Activated CD4-positive, alpha-beta T cell treated with anti-CD3 and anti-CD28 coated beads for 36 hours (primary cell): Measurements from ENCODE around the gene RAB26. TPM values are rescaled to one million over a fixed set of nuclear protein-coding genes. Genes with fewer than 3 reads are reported as not detected.
"Not testable (repeated sequence)": the region's sequence is repeated elsewhere in the genome, so short reads cannot be mapped to it uniquely, and the experiment has no call there.

ENCODE experiments used
- ATAC-seq: fragments of 200-7000 bp; cut with Tn5 transposase; one replicate; pipeline ENCODE4 v1.10.0; 2021; ENCODE audit warnings: mild to moderate bottlenecking, moderate library complexity
- CTCF ChIA-PET: fragments of 350-600 bp; sonication (Branson Sonifier 250); formaldehyde crosslinking; loops from one replicate; lab custom pipeline; 2021; ENCODE audit warnings: antibody characterized with exemption; lab: Charles Lee
- POLR2A ChIA-PET: fragments of 350-600 bp; sonication (Branson Sonifier 250); formaldehyde crosslinking; loops from one replicate; lab custom pipeline; 2021; ENCODE audit warnings: antibody characterized with exemption, inconsistent platforms; lab: Charles Lee
- DNase-seq: peaks from one replicate; pipeline ENCODE4 v3.0.0-alpha.2; 2020
- H3K27ac Mint-ChIP-seq: one replicate; pipeline ENCODE4 v1.8.0; 2021; ENCODE audit warnings: mixed read lengths
- H3K27me3 Mint-ChIP-seq: one replicate; pipeline ENCODE4 v1.8.0; 2021; ENCODE audit warnings: mixed read lengths
- H3K36me3 Mint-ChIP-seq: one replicate; pipeline ENCODE4 v1.8.0; 2021; ENCODE audit warnings: low read depth, mixed read lengths
- H3K4me1 Mint-ChIP-seq: one replicate; pipeline ENCODE4 v1.8.0; 2021; ENCODE audit warnings: mixed read lengths
- H3K4me3 Mint-ChIP-seq: one replicate; pipeline ENCODE4 v1.8.0; 2021; ENCODE audit warnings: mild to moderate bottlenecking, moderate library complexity, mixed read lengths
- H3K9me3 Mint-ChIP-seq: one replicate; pipeline ENCODE4 v1.8.0; 2021; ENCODE audit warnings: low read depth, mixed read lengths
- intact Hi-C, 2 experiments: fragments of 100-400 bp; cut with DNase I in 1 of 2; cut with micrococcal nuclease in 1 of 2; formaldehyde crosslinking; loops; one replicate each; pipeline versions ENCODE4 v1.14.2 to v1.15.1; 2022 to 2024; cut with DNase I, micrococcal nuclease
- total RNA-seq, 2 experiments: library from RNA; stranded (reverse); gene quantifications; one replicate each; pipeline ENCODE4 v1.2.3, GENCODE V29; 2021

The RAB26 gene
- total RNA-seq, 2 experiments from 2014 or later, result 0.21 TPM; not detected in 1

DNA sequence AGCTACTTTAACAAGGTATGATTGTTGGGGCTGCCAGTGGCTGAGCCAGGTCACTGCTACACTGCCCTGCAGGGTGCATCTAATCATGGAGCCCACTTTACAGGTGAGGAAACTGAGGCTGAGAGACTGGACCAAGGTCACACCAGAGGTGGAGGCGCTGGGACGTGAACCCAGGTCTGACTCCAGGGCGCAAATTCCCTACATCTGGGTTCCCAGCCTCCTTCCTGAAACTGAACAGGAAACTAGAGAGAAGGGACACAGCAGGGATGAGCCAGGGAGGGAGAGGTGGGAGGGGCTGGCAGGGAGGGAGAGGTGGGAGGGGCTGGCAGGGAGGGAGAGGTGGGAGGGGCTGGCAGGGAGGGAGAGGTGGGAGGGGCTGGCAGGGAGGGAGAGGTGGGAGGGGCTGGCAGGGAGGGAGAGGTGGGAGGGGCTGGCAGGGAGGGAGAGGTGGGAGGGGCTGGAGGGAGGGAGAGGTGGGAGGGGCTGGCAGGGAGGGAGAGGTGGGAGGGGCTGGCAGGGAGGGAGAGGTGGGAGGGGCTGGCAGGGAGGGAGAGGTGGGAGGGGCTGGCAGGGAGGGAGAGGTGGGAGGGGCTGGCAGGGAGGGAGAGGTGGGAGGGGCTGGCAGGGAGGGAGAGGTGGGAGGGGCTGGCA lies 20.7 kb upstream of the RAB26 start:
- peak; percentile 32 for DNase-seq
- H3K27ac Mint-ChIP-seq, H3K4me3 Mint-ChIP-seq, H3K27me3 Mint-ChIP-seq, POLR2A ChIA-PET, ATAC-seq, CTCF ChIA-PET, H3K9me3 Mint-ChIP-seq, intact Hi-C loops, H3K36me3 Mint-ChIP-seq: not testable (repeated sequence)
- peaks cover 19% of the 10 kb centered on the region for H3K4me1 Mint-ChIP-seq

DNA sequence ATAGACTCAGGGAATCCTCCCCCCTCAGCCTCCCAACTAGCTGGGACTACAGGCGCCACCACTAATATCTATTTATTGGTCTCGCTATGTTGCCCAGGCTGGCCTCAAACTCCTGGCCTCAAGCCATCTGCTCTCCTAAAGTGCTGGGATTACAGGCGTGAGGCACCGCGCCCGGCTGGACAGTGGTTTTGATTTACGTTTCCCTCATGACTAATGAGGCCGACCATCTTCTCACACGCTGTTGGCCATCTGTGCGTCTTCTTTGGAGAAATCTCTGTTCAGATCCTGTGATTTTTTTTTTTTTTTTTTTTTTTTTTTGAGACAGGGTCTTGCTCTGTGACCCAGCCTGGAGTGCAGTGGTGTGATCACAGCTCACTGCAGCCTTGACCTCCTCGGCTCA lies 19.2 kb upstream of the RAB26 start:
- peaks cover 19% of the 10 kb centered on the region for H3K4me1 Mint-ChIP-seq
- H3K27me3 Mint-ChIP-seq, POLR2A ChIA-PET, intact Hi-C loops, H3K36me3 Mint-ChIP-seq, DNase-seq, H3K27ac Mint-ChIP-seq, H3K9me3 Mint-ChIP-seq, ATAC-seq, CTCF ChIA-PET: not testable (repeated sequence)
- H3K4me3 Mint-ChIP-seq, result peak overlapping the region; percentile 65

DNA sequence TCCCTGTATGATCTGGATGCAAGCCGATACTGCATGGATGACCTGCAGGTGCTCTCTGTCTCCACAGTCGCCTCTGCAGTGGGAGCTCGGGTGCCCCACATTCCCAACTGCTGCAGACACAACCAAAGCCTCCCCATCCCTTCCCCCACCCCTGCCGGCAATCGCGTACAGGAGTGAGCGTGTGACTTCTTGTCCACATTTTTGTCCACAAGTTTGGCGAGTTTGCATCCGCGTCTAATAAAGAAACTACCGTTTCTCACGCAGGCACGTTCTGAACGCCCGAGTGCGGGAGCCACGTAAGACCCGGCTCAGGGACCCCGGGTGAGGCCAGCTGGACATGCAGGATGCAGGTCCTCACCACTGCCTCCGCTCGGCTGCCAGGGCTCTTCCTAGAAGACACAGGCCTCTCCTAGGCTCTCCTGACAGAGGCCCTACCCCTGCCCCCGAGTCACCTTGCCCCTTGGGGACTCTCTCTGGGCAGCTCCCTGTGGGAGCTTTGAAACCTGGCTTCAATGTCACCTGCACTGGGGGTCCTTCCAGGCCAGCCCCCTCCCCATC lies 18.5 kb upstream of the RAB26 start:
- H3K4me3 Mint-ChIP-seq, H3K36me3 Mint-ChIP-seq, ATAC-seq, H3K27me3 Mint-ChIP-seq, intact Hi-C loops, H3K9me3 Mint-ChIP-seq, DNase-seq, CTCF ChIA-PET, H3K27ac Mint-ChIP-seq, POLR2A ChIA-PET: not testable (repeated sequence)
- peaks cover 19% of the 10 kb centered on the region for H3K4me1 Mint-ChIP-seq

- H3K4me1 Mint-ChIP-seq, DNase-seq, ATAC-seq, H3K27ac Mint-ChIP-seq, H3K36me3 Mint-ChIP-seq, H3K9me3 Mint-ChIP-seq, CTCF ChIA-PET, intact Hi-C loops, H3K27me3 Mint-ChIP-seq, POLR2A ChIA-PET, H3K4me3 Mint-ChIP-seq: not testable (repeated sequence)
Observed at GRCh38 chr16:2133797-2134196, 14.6 kb upstream of the RAB26 start.

- DNase-seq, result peak; percentile 43
- POLR2A ChIA-PET, H3K4me1 Mint-ChIP-seq, H3K36me3 Mint-ChIP-seq, ATAC-seq, H3K27ac Mint-ChIP-seq, CTCF ChIA-PET, H3K9me3 Mint-ChIP-seq, H3K27me3 Mint-ChIP-seq: not testable (repeated sequence)
- intact Hi-C loops, result loop anchor here in 1 of 2 experiments (5.0 kb wide), 1 partner anchor 193 kb away; the partner anchor contains the start of gene MSRB1
- H3K4me3 Mint-ChIP-seq, result peak overlapping the region; percentile 76
Observed at GRCh38 chr16:2135071-2135470, 13.4 kb upstream of the RAB26 start.

- H3K4me3 Mint-ChIP-seq, result peak within 1 kb of the TSS; percentile 82
- H3K27ac Mint-ChIP-seq, result peak within 1 kb of the TSS; percentile 88
- DNase-seq (peak; percentile 99), ATAC-seq (peak; percentile 63)
- H3K9me3 Mint-ChIP-seq, H3K36me3 Mint-ChIP-seq, H3K4me1 Mint-ChIP-seq, H3K27me3 Mint-ChIP-seq: not testable (repeated sequence)
- intact Hi-C loops, result loop anchor here in 1 of 2 experiments (1.0 to 5.0 kb wide), 5 partner anchors 19 to 194 kb away; partner anchors contain the start of genes MSRB1 and TRAF7
- CTCF ChIA-PET, result interaction anchor here (0.6 to 1.0 kb wide), 4 partner anchors 89 to 361 kb away, joined by 3 to 4 read pairs (median 4); partner anchors contain the start of genes NTHL1 and TSC2
- POLR2A ChIA-PET, result interaction anchor here (0.6 to 0.8 kb wide), 3 partner anchors 17 to 171 kb away, joined by 3 to 9 read pairs (median 4); partner anchors contain the start of genes RPS2 and TRAF7
Observed at GRCh38 chr16:2135770-2136490, 12.5 kb upstream of the RAB26 start, which contains the start of gene PKD1. Gene PKD1 (minus strand): TSS chr16:2135898. CDS start chr16:2135689, 209 bp downstream.

DNA sequence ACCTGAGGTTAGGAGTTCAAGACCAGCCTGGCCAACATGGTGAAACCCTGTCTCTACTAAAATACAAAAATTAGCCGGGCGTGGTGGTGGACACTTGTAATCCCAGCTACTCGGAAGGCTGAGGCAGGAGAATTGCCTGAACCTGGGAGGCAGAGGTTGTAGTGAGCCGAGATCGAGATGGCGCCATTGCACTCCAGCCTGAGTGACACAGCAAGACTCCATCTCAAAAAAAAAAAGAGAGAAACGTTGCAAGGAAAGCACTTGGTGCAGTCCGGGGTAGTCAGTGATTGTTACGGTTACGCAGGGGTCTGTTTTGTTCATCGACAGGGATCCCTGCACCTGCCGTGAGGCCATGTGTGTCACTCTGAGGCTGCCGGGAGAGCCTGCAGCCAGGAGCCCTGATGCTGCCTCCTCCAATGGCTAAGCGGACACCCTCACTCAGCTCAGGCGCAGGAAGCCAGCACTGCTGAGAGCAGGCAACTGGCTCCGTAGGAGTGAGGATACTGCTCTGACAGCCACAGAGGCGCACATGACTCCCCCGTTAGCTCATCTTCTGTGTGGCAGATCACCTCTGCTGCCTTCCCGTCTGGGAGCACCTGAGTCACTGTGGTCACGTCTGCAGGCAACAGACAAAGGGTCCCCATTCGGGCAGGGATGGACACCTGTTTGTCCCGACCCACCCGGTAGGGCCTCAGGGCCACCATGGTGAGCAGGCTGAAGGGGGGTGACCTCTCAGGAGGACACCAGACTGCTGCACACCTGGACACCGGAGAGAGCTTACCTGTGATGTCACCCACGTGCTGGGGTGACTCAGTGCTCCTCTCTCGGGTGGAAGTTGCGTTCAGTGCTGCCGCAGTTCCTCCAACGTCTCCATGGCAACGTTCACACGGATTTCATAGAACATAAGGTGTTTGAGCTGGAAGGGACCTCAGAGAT lies 5.2 kb upstream of the RAB26 start:
- H3K36me3 Mint-ChIP-seq, result no peaks in the 10 kb centered on the region
- ChIA-PET POLR2A (interaction anchor here (1.0 kb wide), 1 partner anchor 11 kb away, joined by 3 read pairs; no protein-coding TSS in a partner anchor), CTCF (interaction anchor here (1.0 kb wide), 2 partner anchors 12 to 139 kb away, joined by 3 to 4 read pairs; partner anchors contain the start of gene TRAF7)
- no peak overlapping the region for H3K27ac Mint-ChIP-seq
- H3K9me3 Mint-ChIP-seq, result no peaks in the 10 kb centered on the region
- intact Hi-C loops, result loop anchor here (5.0 to 10.0 kb wide), 3 partner anchors 136 to 281 kb away; partner anchors contain the start of gene ZNF598 (in 1 of the 2)
- peak; percentile 32 for DNase-seq
- H3K4me1 Mint-ChIP-seq, result peaks cover 2% of the 10 kb centered on the region
- no peaks in the 10 kb centered on the region for H3K27me3 Mint-ChIP-seq
- H3K4me3 Mint-ChIP-seq, result no peak overlapping the region
- ATAC-seq, result peak; percentile 33

DNA sequence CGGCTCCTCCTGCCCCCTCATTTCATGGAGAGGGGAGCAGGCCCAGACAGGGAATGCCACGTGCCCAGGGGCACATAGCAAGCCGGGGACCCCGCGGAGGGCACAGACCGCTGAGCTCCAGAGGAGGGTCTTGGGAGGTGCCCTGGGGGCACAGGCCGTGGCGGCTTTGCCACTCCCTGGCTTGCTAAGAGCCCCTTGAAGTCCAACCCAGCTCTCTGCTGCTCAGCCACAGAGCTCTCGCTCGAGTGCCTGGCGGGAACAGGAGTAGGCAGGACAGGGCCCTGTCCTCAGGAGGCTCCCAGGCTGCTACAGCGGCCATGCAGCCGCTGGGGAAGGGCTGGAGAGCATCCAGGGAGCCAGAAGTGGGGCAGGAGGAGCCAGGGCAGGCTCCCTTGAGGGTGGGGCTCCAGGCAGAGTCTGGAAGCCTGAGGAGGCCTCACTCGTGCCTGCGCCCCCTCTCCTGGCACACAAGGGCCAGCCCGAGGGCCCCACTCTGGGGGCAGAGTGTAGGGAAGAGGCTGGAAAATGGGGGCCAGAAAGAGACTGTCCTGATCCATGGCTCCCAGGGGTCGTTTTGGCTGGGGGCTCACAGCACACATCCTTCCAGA lies 4.4 kb upstream of the RAB26 start:
- no peak for DNase-seq
- Mint-ChIP-seq H3K36me3 (no peaks in the 10 kb centered on the region), H3K27ac (no peak overlapping the region), H3K27me3 (no peaks in the 10 kb centered on the region), H3K4me3 (no peak overlapping the region), H3K4me1 (peaks cover 2% of the 10 kb centered on the region), H3K9me3 (no peaks in the 10 kb centered on the region)
- intact Hi-C loops, result loop anchor here (5.0 to 10.0 kb wide), 3 partner anchors 137 to 282 kb away; partner anchors contain the start of gene ZNF598 (in 1 of the 2)
- ChIA-PET CTCF (interaction anchor here (1.0 kb wide), 1 partner anchor 140 kb away, joined by 3 read pairs; no protein-coding TSS in a partner anchor), POLR2A (interaction anchor here (1.0 kb wide), 1 partner anchor 10 kb away, joined by 3 read pairs; no protein-coding TSS in a partner anchor)
- ATAC-seq, result no peak

GRCh38 chr16:2145843-2146242 lies 2.6 kb upstream of the RAB26 start:
- Mint-ChIP-seq H3K27me3 (no peaks in the 10 kb centered on the region), H3K9me3 (no peaks in the 10 kb centered on the region), H3K36me3 (no peaks in the 10 kb centered on the region), H3K4me1 (peaks cover 7% of the 10 kb centered on the region), H3K27ac (no peak overlapping the region), H3K4me3 (no peak overlapping the region)
- CTCF ChIA-PET, result interaction anchor here (0.5 to 1.7 kb wide), 6 partner anchors 8 to 473 kb away, joined by 3 to 9 read pairs (median 4); partner anchors contain the start of gene TRAF7
- ATAC-seq (no peak), DNase-seq (no peak)
- intact Hi-C loops, result loop anchor here in 1 of 2 experiments (10.0 kb wide), 1 partner anchor 281 kb away; no protein-coding TSS in a partner anchor
- POLR2A ChIA-PET, result interaction anchor here (0.6 to 2.6 kb wide), 3 partner anchors 9 to 135 kb away, joined by 3 to 19 read pairs (median 5); partner anchors contain the start of gene TRAF7

- H3K4me3 Mint-ChIP-seq, result no peak overlapping the region
- peaks cover 14% of the 10 kb centered on the region for H3K36me3 Mint-ChIP-seq
- POLR2A ChIA-PET, result interaction anchor here (2.6 kb wide), 1 partner anchor 8 kb away, joined by 19 read pairs; the partner anchor contains the start of gene TRAF7
- H3K9me3 Mint-ChIP-seq, result no peaks in the 10 kb centered on the region
- no peak overlapping the region for H3K27ac Mint-ChIP-seq
- no peaks in the 10 kb centered on the region for H3K27me3 Mint-ChIP-seq
- intact Hi-C loops, result loop anchor here in 1 of 2 experiments (10.0 kb wide), 1 partner anchor 283 kb away; no protein-coding TSS in a partner anchor
- no peak for ATAC-seq
- CTCF ChIA-PET, result interaction anchor here (0.6 to 1.7 kb wide), 5 partner anchors 8 to 442 kb away, joined by 3 to 9 read pairs (median 6); partner anchors contain the start of genes MAPK8IP3 and TRAF7
- DNase-seq, result no peak
- peaks cover 15% of the 10 kb centered on the region for H3K4me1 Mint-ChIP-seq
Observed at GRCh38 chr16:2147378-2147777, 1.0 kb upstream of the RAB26 start.
